Trophoblast cell (in vitro differentiated cells and primary cell): Measurements from ENCODE around the gene SAMD7.
A peak's percentile ranks its signal among the peaks of the same experiment; 100 is the strongest.

ENCODE experiments used
- DNase-seq, 2 donors: peaks; one replicate each; pipeline ENCODE4 v3.0.0-alpha.2; 2016
- H2AFZ ChIP-seq: 2 replicates; pipeline ENCODE4 v1.6.1; 2013; ENCODE audit warnings: low read length, moderate library complexity, mild to moderate bottlenecking; ENCODE audit not compliant: insufficient read depth, poor library complexity
- H2AK5ac ChIP-seq: 2 replicates; pipeline ENCODE4 v1.6.1; 2013; ENCODE audit warnings: mild to moderate bottlenecking, low read length
- H2BK120ac ChIP-seq: 2 replicates; pipeline ENCODE4 v1.6.1; 2013; ENCODE audit warnings: low read length, mild to moderate bottlenecking, moderate library complexity; ENCODE audit not compliant: insufficient read depth, poor library complexity
- H2BK12ac ChIP-seq: 2 replicates; pipeline ENCODE4 v1.6.1; 2013; ENCODE audit warnings: mild to moderate bottlenecking, low read length, moderate library complexity
- H2BK5ac ChIP-seq: 2 replicates; pipeline ENCODE4 v1.6.1; 2013; ENCODE audit warnings: low read length, low read depth, moderate library complexity, mild to moderate bottlenecking; ENCODE audit not compliant: poor library complexity
- H3K14ac ChIP-seq: 2 replicates; pipeline ENCODE4 v1.6.1; 2013; ENCODE audit warnings: mild to moderate bottlenecking, low read length
- H3K18ac ChIP-seq: 2 replicates; pipeline ENCODE4 v1.6.1; 2013; ENCODE audit warnings: mild to moderate bottlenecking, low read length
- H3K23ac ChIP-seq: 2 replicates; pipeline ENCODE4 v1.6.1; 2013; ENCODE audit warnings: low read length
- H3K27ac ChIP-seq: 2 replicates; pipeline ENCODE4 v1.5.1; 2013; ENCODE audit warnings: low read depth, mild to moderate bottlenecking, inconsistent platforms, low read length, moderate library complexity
- H3K27me3 ChIP-seq: 2 replicates; pipeline ENCODE4 v1.6.1; 2013; ENCODE audit warnings: inconsistent platforms, mild to moderate bottlenecking, low read length, moderate library complexity; ENCODE audit not compliant: insufficient read depth
- H3K36me3 ChIP-seq, 2 experiments: 1 replicate in 1 of 2; 2 replicates in 1 of 2; pipeline ENCODE4 v1.6.1; 2013; ENCODE audit warnings: low read length in 2 of 2, mild to moderate bottlenecking in 2 of 2, moderate library complexity in 1 of 2; ENCODE audit not compliant: insufficient read depth in 2 of 2, control insufficient read depth in 1 of 2
- H3K4ac ChIP-seq: 2 replicates; pipeline ENCODE4 v1.6.1; 2013; ENCODE audit warnings: low read depth, mild to moderate bottlenecking, low read length, moderate library complexity
- H3K4me1 ChIP-seq, 2 experiments: 1 replicate in 1 of 2; 2 replicates in 1 of 2; pipeline ENCODE4 v1.6.1; 2013; ENCODE audit warnings: low read length in 2 of 2, mild to moderate bottlenecking in 2 of 2, moderate library complexity in 1 of 2; ENCODE audit not compliant: insufficient read depth in 2 of 2, control insufficient read depth in 1 of 2
- H3K4me2 ChIP-seq: 2 replicates; pipeline ENCODE4 v1.6.1; 2013; ENCODE audit warnings: inconsistent platforms, mild to moderate bottlenecking, low read length, moderate library complexity
- H3K4me3 ChIP-seq: 2 replicates; pipeline ENCODE4 v1.5.1; 2013; ENCODE audit warnings: mild to moderate bottlenecking, low read depth, low read length, inconsistent platforms
- H3K79me1 ChIP-seq: one replicate; pipeline ENCODE4 v1.6.1; 2013; ENCODE audit warnings: low read length
- H3K79me2 ChIP-seq: 2 replicates; pipeline ENCODE4 v1.6.1; 2013; ENCODE audit warnings: low read length, mild to moderate bottlenecking; ENCODE audit not compliant: control insufficient read depth, insufficient read depth, poor library complexity
- H3K9ac ChIP-seq: 2 replicates; pipeline ENCODE4 v1.6.1; 2013; ENCODE audit warnings: mild to moderate bottlenecking, low read length
- H3K9me3 ChIP-seq: 2 replicates; pipeline ENCODE4 v1.6.1; 2013; ENCODE audit warnings: low read depth, mild to moderate bottlenecking, control low read depth, inconsistent platforms, low read length; ENCODE audit not compliant: insufficient read depth
- H4K12ac ChIP-seq: 2 replicates; pipeline ENCODE4 v1.6.1; 2013; ENCODE audit warnings: low read depth, mild to moderate bottlenecking, low read length, moderate library complexity
- H4K8ac ChIP-seq: 2 replicates; pipeline ENCODE4 v1.6.1; 2013; ENCODE audit warnings: low read depth, mild to moderate bottlenecking, low read length, moderate library complexity
- H4K91ac ChIP-seq: one replicate; pipeline ENCODE4 v1.6.1; 2013; ENCODE audit warnings: low read depth, mild to moderate bottlenecking, low read length, moderate library complexity
- WGBS: extraction: QIAGEN DNeasy Blood & Tissue Kit; methylation state at CpG from one replicate; pipeline ENCODE4 v1.1.7; 2013; ENCODE audit warnings: missing lambda C conversion rate; ENCODE audit not compliant: insufficient read length, insufficient coverage; ENCODE audit errors: extremely low coverage; 5-methylcytosine and 5-hydroxymethylcytosine counted together

SAMD7 gene

GRCh38 chr3:169939320-169939719 lies 27.9 kb downstream of the SAMD7 start:
- Histone ChIP-seq H3K4me1 (no peaks in the 10 kb centered on the region), H2BK5ac (no peak overlapping the region), H2AK5ac (no peak overlapping the region), H3K18ac (no peak overlapping the region), H3K23ac (no peak overlapping the region), H3K4me2 (no peak overlapping the region), H2BK12ac (no peak overlapping the region), H3K4me3 (no peak overlapping the region), H3K14ac (no peak overlapping the region), H3K36me3 (no peaks in the 10 kb centered on the region), H3K79me1 (no peaks in the 10 kb centered on the region), H4K12ac (no peak overlapping the region), H3K27me3 (no peaks in the 10 kb centered on the region), H3K9ac (no peak overlapping the region), H3K9me3 (no peaks in the 10 kb centered on the region), H4K91ac (no peak overlapping the region), H3K4ac (no peak overlapping the region), H4K8ac (no peak overlapping the region), H2BK120ac (no peak overlapping the region), H3K79me2 (no peaks in the 10 kb centered on the region), H3K27ac (no peak overlapping the region), H2AFZ (no peak overlapping the region)
- DNase-seq, result no peak
- no CpG with 5 or more reads among the region's 1 CpG for WGBS

GRCh38 chr3:169939751-169940150 lies 28.4 kb downstream of the SAMD7 start:
- no peak for DNase-seq
- H3K4ac ChIP-seq, result no peak overlapping the region
- H3K9me3 ChIP-seq, result no peaks in the 10 kb centered on the region
- no peaks in the 10 kb centered on the region for H3K79me2 ChIP-seq
- no peak overlapping the region for H3K23ac ChIP-seq
- no peaks in the 10 kb centered on the region for H3K79me1 ChIP-seq
- no peak overlapping the region for H3K4me2 ChIP-seq
- no peak overlapping the region for H3K4me3 ChIP-seq
- no peak overlapping the region for H2BK120ac ChIP-seq
- no peak overlapping the region for H3K9ac ChIP-seq
- H3K27ac ChIP-seq, result no peak overlapping the region
- no peak overlapping the region for H4K91ac ChIP-seq
- WGBS, result no CpG with 5 or more reads among the region's 5 CpGs
- H3K36me3 ChIP-seq, result no peaks in the 10 kb centered on the region
- H2BK12ac ChIP-seq, result no peak overlapping the region
- no peak overlapping the region for H2BK5ac ChIP-seq
- H3K14ac ChIP-seq, result no peak overlapping the region
- no peak overlapping the region for H4K12ac ChIP-seq
- no peak overlapping the region for H2AK5ac ChIP-seq
- no peak overlapping the region for H3K18ac ChIP-seq
- no peak overlapping the region for H4K8ac ChIP-seq
- no peak overlapping the region for H2AFZ ChIP-seq
- no peaks in the 10 kb centered on the region for H3K4me1 ChIP-seq
- H3K27me3 ChIP-seq, result no peaks in the 10 kb centered on the region

- H2BK12ac ChIP-seq, result no peak overlapping the region
- H3K4me2 ChIP-seq, result no peak overlapping the region
- H3K9me3 ChIP-seq, result no peaks in the 10 kb centered on the region
- DNase-seq, result no peak
- H3K36me3 ChIP-seq, result no peaks in the 10 kb centered on the region
- H3K27me3 ChIP-seq, result no peaks in the 10 kb centered on the region
- no peaks in the 10 kb centered on the region for H3K4me1 ChIP-seq
- H2BK5ac ChIP-seq, result no peak overlapping the region
- no peak overlapping the region for H4K91ac ChIP-seq
- no peak overlapping the region for H2BK120ac ChIP-seq
- H2AK5ac ChIP-seq, result no peak overlapping the region
- no peak overlapping the region for H3K4ac ChIP-seq
- no peak overlapping the region for H3K27ac ChIP-seq
- H3K4me3 ChIP-seq, result no peak overlapping the region
- H3K18ac ChIP-seq, result no peak overlapping the region
- H4K12ac ChIP-seq, result no peak overlapping the region
- H3K79me1 ChIP-seq, result no peaks in the 10 kb centered on the region
- no peak overlapping the region for H4K8ac ChIP-seq
- no peak overlapping the region for H3K23ac ChIP-seq
- no peak overlapping the region for H3K9ac ChIP-seq
- WGBS, result no CpG with 5 or more reads among the region's 6 CpGs
- no peak overlapping the region for H2AFZ ChIP-seq
- no peaks in the 10 kb centered on the region for H3K79me2 ChIP-seq
- H3K14ac ChIP-seq, result no peak overlapping the region
These were observed 29.3 kb downstream of the SAMD7 start for GRCh38 chr3:169940470-169941181.

GRCh38 chr3:169945313-169945712 lies 33.9 kb downstream of the SAMD7 start:
- Histone ChIP-seq H3K27me3 (no peaks in the 10 kb centered on the region), H3K79me2 (no peaks in the 10 kb centered on the region), H3K4me2 (no peak overlapping the region), H2AK5ac (no peak overlapping the region), H3K14ac (no peak overlapping the region), H3K4me1 (no peaks in the 10 kb centered on the region), H3K4ac (no peak overlapping the region), H2BK12ac (no peak overlapping the region), H4K91ac (no peak overlapping the region), H3K36me3 (no peaks in the 10 kb centered on the region), H3K79me1 (no peaks in the 10 kb centered on the region), H4K12ac (no peak overlapping the region), H3K27ac (no peak overlapping the region), H2AFZ (no peak overlapping the region), H3K4me3 (no peak overlapping the region), H3K9ac (no peak overlapping the region), H3K23ac (no peak overlapping the region), H3K18ac (no peak overlapping the region), H2BK120ac (no peak overlapping the region), H2BK5ac (no peak overlapping the region), H3K9me3 (no peaks in the 10 kb centered on the region), H4K8ac (no peak overlapping the region)
- peak; percentile 8 to 29 for DNase-seq
- no CpG with 5 or more reads among the region's 7 CpGs for WGBS
